ENCODE data around the gene AREG. TPM values are rescaled to one million over a fixed set of nuclear protein-coding genes. Genes with fewer than 3 reads are reported as not detected.

The AREG gene
- total RNA-seq, 6 donors from 2014 or later: 13.6 to 54.7 (median 37.0) TPM

DNA sequence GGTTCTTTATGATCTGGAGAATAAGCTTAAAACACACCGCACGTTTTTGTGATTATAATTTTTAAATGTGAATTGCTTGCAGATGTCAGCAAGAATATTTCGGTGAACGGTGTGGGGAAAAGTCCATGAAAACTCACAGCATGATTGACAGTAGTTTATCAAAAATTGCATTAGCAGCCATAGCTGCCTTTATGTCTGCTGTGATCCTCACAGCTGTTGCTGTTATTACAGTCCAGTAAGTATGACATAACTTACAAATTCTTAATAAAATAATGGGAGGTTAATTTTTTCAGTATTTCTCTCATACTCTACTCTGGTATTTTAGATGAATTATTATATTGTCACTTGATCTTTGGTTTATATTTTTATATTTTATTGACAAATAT, 5.4 kb downstream of the AREG start:
- no peak overlapping the region for H3K27ac ChIP-seq
- H3K4me1 ChIP-seq: peaks cover 0 to 11% (median 5%) of the 10 kb centered on the region in 4 donors
- H3K27me3 ChIP-seq: no peaks in the 10 kb centered on the region
- H3K4me3 ChIP-seq: no peak overlapping the region
- TF ChIP-seq, protein P1, sequence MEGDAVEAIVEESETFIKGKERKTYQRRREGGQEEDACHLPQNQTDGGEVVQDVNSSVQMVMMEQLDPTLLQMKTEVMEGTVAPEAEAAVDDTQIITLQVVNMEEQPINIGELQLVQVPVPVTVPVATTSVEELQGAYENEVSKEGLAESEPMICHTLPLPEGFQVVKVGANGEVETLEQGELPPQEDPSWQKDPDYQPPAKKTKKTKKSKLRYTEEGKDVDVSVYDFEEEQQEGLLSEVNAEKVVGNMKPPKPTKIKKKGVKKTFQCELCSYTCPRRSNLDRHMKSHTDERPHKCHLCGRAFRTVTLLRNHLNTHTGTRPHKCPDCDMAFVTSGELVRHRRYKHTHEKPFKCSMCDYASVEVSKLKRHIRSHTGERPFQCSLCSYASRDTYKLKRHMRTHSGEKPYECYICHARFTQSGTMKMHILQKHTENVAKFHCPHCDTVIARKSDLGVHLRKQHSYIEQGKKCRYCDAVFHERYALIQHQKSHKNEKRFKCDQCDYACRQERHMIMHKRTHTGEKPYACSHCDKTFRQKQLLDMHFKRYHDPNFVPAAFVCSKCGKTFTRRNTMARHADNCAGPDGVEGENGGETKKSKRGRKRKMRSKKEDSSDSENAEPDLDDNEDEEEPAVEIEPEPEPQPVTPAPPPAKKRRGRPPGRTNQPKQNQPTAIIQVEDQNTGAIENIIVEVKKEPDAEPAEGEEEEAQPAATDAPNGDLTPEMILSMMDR (IDR thresholded peaks at IDR 0.05): no peak
- TF ChIP-seq POLR2AphosphoS5 (IDR thresholded peaks at IDR 0.05) (no peak), EP300 (IDR thresholded peaks at IDR 0.05) (no peak), POLR2A (IDR thresholded peaks at IDR 0.05) (no peak)
- DNase-seq (no peak), ATAC-seq (ENCODE audit: low FRiP score in 2 of 2) (no peak)
- H3K36me3 ChIP-seq: no peaks in the 10 kb centered on the region
- WGBS, 2 donors: 45 to 81% methylated on average over 4 of the region's 4 CpGs
- no peaks in the 10 kb centered on the region for H3K9me3 ChIP-seq

- Histone ChIP-seq H3K36me3 (no peaks in the 10 kb centered on the region), H3K4me1 (peaks cover 0 to 9% (median 2%) of the 10 kb centered on the region in 4 donors), H3K27ac (no peak overlapping the region), H3K4me3 (no peak overlapping the region), H3K27me3 (no peaks in the 10 kb centered on the region), H3K9me3 (no peaks in the 10 kb centered on the region)
- peak in 1 of 2 donors; percentile 11 for TF ChIP-seq POLR2AphosphoS5 (IDR thresholded peaks at IDR 0.05)
- no peak for TF ChIP-seq POLR2A (IDR thresholded peaks at IDR 0.05)
- TF ChIP-seq, protein P1 (IDR thresholded peaks at IDR 0.05): no peak
- peak in 1 of 4 donors; percentile 23 for TF ChIP-seq EP300 (IDR thresholded peaks at IDR 0.05)
- no peak for ATAC-seq (ENCODE audit: low FRiP score in 2 of 2)
- 10 to 25% methylated on average over 1 of the region's 1 CpG for WGBS, 2 donors
- DNase-seq: no peak
These were observed 6.3 kb downstream of the AREG start for GRCh38 chr4:74451214-74451661.

- H3K27ac ChIP-seq: no peak overlapping the region
- TF ChIP-seq POLR2A (IDR thresholded peaks at IDR 0.05) (no peak), POLR2AphosphoS5 (IDR thresholded peaks at IDR 0.05) (no peak)
- TF ChIP-seq, protein P1 (IDR thresholded peaks at IDR 0.05): no peak
- DNase-seq (no peak), ATAC-seq (ENCODE audit: low FRiP score in 2 of 2) (no peak)
- no peak overlapping the region for H3K4me3 ChIP-seq
- no peaks in the 10 kb centered on the region for H3K27me3 ChIP-seq
- H3K36me3 ChIP-seq: no peaks in the 10 kb centered on the region
- H3K9me3 ChIP-seq: no peaks in the 10 kb centered on the region
- H3K4me1 ChIP-seq: peaks cover 0 to 9% (median 2%) of the 10 kb centered on the region in 4 donors
- 86 to 90% methylated on average over 5 of the region's 5 CpGs for WGBS, 2 donors
These were observed 8.2 kb downstream of the AREG start for GRCh38 chr4:74453037-74453635.

- ATAC-seq (ENCODE audit: low FRiP score in 2 of 2): no peak
- H3K9me3 ChIP-seq: no peaks in the 10 kb centered on the region
- TF ChIP-seq, protein P1 (IDR thresholded peaks at IDR 0.05): no peak
- TF ChIP-seq POLR2AphosphoS5 (IDR thresholded peaks at IDR 0.05) (no peak), POLR2A (IDR thresholded peaks at IDR 0.05) (no peak), EP300 (IDR thresholded peaks at IDR 0.05) (no peak)
- no peak for DNase-seq
- H3K27me3 ChIP-seq: no peaks in the 10 kb centered on the region
- WGBS, 2 donors: 93 to 94% methylated on average over 6 of the region's 6 CpGs
- no peaks in the 10 kb centered on the region for H3K36me3 ChIP-seq
- H3K27ac ChIP-seq: no peak overlapping the region
- H3K4me3 ChIP-seq: no peak overlapping the region
- H3K4me1 ChIP-seq: peaks cover 0 to 9% (median 2%) of the 10 kb centered on the region in 4 donors
These were observed 9.2 kb downstream of the AREG start for GRCh38 chr4:74453829-74454742.
